Measurements from ENCODE around the gene TPK1. TPM values are rescaled to one million over a fixed set of nuclear protein-coding genes. Genes with fewer than 3 reads are reported as not detected.

Gene TPK1
- total RNA-seq, 1 donor from 2014 or later: 1.7 TPM

DNA sequence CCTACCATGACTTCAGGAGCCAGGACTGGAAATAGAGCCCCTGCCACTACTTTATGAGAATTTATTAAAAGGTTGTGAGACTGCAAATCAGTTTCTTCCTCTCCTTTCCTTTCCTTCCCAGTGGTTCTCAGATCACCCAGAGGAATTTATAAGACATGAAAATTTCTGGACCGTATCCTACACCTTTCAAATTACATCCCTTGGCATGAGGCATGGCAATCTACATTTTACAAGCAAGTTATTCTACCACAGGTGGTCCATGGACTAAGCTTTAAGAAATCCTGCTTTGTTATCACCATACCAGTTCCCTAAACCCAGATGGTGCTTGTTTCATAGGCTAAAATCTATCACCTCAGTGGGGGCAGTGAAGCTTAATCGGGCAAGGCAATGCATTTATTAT, 66.5 kb downstream of the TPK1 start:
- H3K4me1 ChIP-seq: no peaks in the 10 kb centered on the region
- intact Hi-C loops (cut with DNase I): no loop called here
- H3K27me3 ChIP-seq: no peaks in the 10 kb centered on the region
- no peak for DNase-seq (ENCODE audit: extremely low spot score in 2 of 2)
- H3K9me3 ChIP-seq: no peaks in the 10 kb centered on the region
- no peak overlapping the region for H3K4me3 ChIP-seq
- no peak overlapping the region for H3K27ac ChIP-seq
- TF ChIP-seq POLR2AphosphoS5 (IDR thresholded peaks at IDR 0.05; ENCODE audit: insufficient read depth in 1 of 2, low read depth in 1 of 2): no peak
- no peak for TF ChIP-seq POLR2A (IDR thresholded peaks at IDR 0.05)
- TF ChIP-seq, protein P1, sequence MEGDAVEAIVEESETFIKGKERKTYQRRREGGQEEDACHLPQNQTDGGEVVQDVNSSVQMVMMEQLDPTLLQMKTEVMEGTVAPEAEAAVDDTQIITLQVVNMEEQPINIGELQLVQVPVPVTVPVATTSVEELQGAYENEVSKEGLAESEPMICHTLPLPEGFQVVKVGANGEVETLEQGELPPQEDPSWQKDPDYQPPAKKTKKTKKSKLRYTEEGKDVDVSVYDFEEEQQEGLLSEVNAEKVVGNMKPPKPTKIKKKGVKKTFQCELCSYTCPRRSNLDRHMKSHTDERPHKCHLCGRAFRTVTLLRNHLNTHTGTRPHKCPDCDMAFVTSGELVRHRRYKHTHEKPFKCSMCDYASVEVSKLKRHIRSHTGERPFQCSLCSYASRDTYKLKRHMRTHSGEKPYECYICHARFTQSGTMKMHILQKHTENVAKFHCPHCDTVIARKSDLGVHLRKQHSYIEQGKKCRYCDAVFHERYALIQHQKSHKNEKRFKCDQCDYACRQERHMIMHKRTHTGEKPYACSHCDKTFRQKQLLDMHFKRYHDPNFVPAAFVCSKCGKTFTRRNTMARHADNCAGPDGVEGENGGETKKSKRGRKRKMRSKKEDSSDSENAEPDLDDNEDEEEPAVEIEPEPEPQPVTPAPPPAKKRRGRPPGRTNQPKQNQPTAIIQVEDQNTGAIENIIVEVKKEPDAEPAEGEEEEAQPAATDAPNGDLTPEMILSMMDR (IDR thresholded peaks at IDR 0.05): no peak
- no peaks in the 10 kb centered on the region for H3K36me3 ChIP-seq

DNA sequence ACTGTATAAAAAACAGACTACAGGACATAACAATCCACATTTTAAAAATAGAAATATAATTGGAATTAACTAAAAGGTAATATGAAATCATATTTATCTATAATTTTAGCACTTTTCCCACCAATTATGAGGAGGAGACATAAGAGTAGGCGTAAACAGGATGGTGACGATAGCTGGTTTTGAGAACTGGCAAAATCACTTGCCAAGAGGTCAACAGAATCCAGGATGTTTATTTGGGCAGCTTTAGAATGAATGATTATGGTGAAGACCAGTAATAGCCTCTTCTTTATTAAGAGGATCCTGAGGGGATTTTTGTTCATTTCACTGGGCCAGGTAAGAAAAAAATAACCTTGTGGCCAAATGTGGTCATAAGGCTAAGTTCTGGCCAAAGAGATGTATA, 67.2 kb downstream of the TPK1 start:
- Histone ChIP-seq H3K27ac (no peak overlapping the region), H3K36me3 (no peaks in the 10 kb centered on the region), H3K4me3 (no peak overlapping the region), H3K9me3 (no peaks in the 10 kb centered on the region), H3K4me1 (no peaks in the 10 kb centered on the region), H3K27me3 (no peaks in the 10 kb centered on the region)
- DNase-seq (ENCODE audit: extremely low spot score in 2 of 2): no peak
- intact Hi-C loops (cut with DNase I): no loop called here
- TF ChIP-seq, protein P1 (IDR thresholded peaks at IDR 0.05): no peak
- no peak for TF ChIP-seq POLR2AphosphoS5 (IDR thresholded peaks at IDR 0.05; ENCODE audit: insufficient read depth in 1 of 2, low read depth in 1 of 2)
- TF ChIP-seq POLR2A (IDR thresholded peaks at IDR 0.05): no peak

DNA sequence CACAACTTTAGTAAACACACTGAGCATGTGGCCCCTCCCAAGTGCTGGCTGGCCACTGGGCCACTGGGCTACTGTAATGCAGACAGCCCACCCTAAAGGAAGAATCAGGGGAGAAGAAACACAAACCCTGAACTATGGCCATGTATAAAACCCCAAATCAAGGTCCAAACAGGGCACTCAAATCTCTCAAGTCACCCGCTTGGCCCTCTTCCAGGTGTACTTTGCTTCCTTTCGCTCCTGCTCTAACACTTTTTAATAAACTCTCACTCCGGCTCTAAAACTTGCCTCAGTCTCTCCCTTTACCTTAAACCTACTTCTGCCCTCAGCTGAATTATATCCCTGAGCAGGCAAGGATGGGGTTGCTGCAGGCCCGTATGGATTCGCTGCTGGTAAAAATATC, 72.6 kb downstream of the TPK1 start:
- intact Hi-C loops (cut with DNase I): no loop called here
- DNase-seq (ENCODE audit: extremely low spot score in 2 of 2): no peak
- no peak overlapping the region for H3K4me3 ChIP-seq

DNA sequence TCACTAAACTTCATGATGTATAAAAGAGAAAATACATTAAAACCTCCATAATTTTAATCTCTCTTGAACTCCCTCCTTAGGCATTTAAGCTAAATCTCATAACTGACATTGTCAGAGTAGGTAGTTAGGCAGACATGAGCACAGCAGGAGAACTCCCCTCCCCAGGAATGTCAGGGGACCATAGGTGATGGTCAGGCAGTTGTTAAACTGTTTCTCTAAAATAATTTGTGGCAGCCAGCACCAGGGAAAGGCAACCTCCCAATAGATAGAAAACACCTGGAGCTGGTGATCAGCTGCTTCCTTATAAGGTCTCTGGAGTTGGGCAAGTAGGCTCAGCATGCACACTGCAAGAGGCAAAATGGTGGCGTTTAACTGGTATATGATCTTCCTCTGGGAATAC, 73.0 kb downstream of the TPK1 start:
- intact Hi-C loops (cut with DNase I): no loop called here
- H3K27me3 ChIP-seq: no peaks in the 10 kb centered on the region
- H3K9me3 ChIP-seq: no peaks in the 10 kb centered on the region
- H3K36me3 ChIP-seq: no peaks in the 10 kb centered on the region
- no peak overlapping the region for H3K27ac ChIP-seq
- H3K4me3 ChIP-seq: no peak overlapping the region
- DNase-seq (ENCODE audit: extremely low spot score in 2 of 2): no peak
- no peaks in the 10 kb centered on the region for H3K4me1 ChIP-seq
- TF ChIP-seq, protein P1 (IDR thresholded peaks at IDR 0.05): no peak
- TF ChIP-seq POLR2A (IDR thresholded peaks at IDR 0.05) (no peak), POLR2AphosphoS5 (IDR thresholded peaks at IDR 0.05; ENCODE audit: insufficient read depth in 1 of 2, low read depth in 1 of 2) (no peak)

More for the DNA sequence above, 72.6 kb downstream of the TPK1 start:
- no peaks in the 10 kb centered on the region for H3K27me3 ChIP-seq
- H3K4me1 ChIP-seq: no peaks in the 10 kb centered on the region
- no peaks in the 10 kb centered on the region for H3K36me3 ChIP-seq
- no peaks in the 10 kb centered on the region for H3K9me3 ChIP-seq
- TF ChIP-seq, protein P1 (IDR thresholded peaks at IDR 0.05): no peak
- TF ChIP-seq POLR2AphosphoS5 (IDR thresholded peaks at IDR 0.05; ENCODE audit: insufficient read depth in 1 of 2, low read depth in 1 of 2) (no peak), POLR2A (IDR thresholded peaks at IDR 0.05) (no peak)
- no peak overlapping the region for H3K27ac ChIP-seq

DNA sequence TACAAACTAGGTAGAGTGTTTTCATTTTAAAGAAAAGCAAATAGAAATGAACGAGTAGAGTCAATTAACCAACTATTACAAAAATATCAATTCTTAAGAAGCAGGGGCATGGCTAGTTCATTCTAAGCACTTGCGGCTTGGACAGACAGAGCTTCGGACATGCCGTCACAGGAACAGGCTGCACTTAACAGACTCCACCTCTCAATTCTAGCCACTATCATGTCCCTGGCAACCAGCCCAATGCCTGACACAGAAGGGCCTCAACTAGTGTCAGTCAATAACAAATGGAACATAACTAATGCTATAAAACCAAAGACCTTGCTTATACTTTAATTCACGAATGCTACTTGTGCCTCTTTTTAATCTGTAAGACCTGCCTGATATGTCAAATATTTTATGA, 74.4 kb downstream of the TPK1 start:
- TF ChIP-seq, protein P1 (IDR thresholded peaks at IDR 0.05): no peak
- TF ChIP-seq POLR2AphosphoS5 (IDR thresholded peaks at IDR 0.05; ENCODE audit: insufficient read depth in 1 of 2, low read depth in 1 of 2) (no peak), POLR2A (IDR thresholded peaks at IDR 0.05) (no peak)
- H3K4me1 ChIP-seq: no peaks in the 10 kb centered on the region
- no peaks in the 10 kb centered on the region for H3K36me3 ChIP-seq
- intact Hi-C loops (cut with DNase I): no loop called here
- no peaks in the 10 kb centered on the region for H3K27me3 ChIP-seq
- no peak overlapping the region for H3K27ac ChIP-seq
- H3K9me3 ChIP-seq: no peaks in the 10 kb centered on the region
- H3K4me3 ChIP-seq: no peak overlapping the region
- no peak for DNase-seq (ENCODE audit: extremely low spot score in 2 of 2)

All from vagina (tissue), 2 donors.